CD14-positive monocyte (primary cell): ENCODE results near the gene APBA2. TPM values are rescaled to one million over a fixed set of nuclear protein-coding genes. Genes with fewer than 3 reads are reported as not detected.
A peak's percentile ranks its signal among the peaks of the same experiment; 100 is the strongest.

Experiments
- DNase-seq, 3 donors: peaks; one replicate each; pipeline ENCODE4 v3.0.0-alpha.2; 2011 to 2022
- H2AFZ ChIP-seq: 2 replicates; pipeline ENCODE4 v1.6.0; 2012; ENCODE audit warnings: mild to moderate bottlenecking, low read depth, low read length, inconsistent platforms; ENCODE audit not compliant: insufficient read depth, poor library complexity, severe bottlenecking
- H3K27ac ChIP-seq, 2 donors: 1 replicate in 1 of 2; 2 replicates in 1 of 2; pipeline ENCODE4 v1.5.1; 2012 to 2013; ENCODE audit warnings: low read length in 2 of 2, control low read depth in 1 of 2, inconsistent platforms in 1 of 2, low read depth in 1 of 2, mild to moderate bottlenecking in 1 of 2
- H3K27me3 ChIP-seq, 2 donors: one replicate each; pipeline versions ENCODE4 v1.6.0 to v1.6.1; 2011 to 2013; ENCODE audit warnings: low read length in 2 of 2; ENCODE audit not compliant: control insufficient read depth in 2 of 2, insufficient read depth in 2 of 2
- H3K36me3 ChIP-seq, 2 donors: replicated peaks in 1 of 2; 1 replicate in 1 of 2; 2 replicates in 1 of 2; pipeline versions ENCODE4 v1.5.1 to v1.6.1; 2012 to 2013; ENCODE audit warnings: low read length in 2 of 2, control low read depth in 1 of 2, inconsistent platforms in 1 of 2, mild to moderate bottlenecking in 1 of 2; ENCODE audit not compliant: insufficient read depth in 2 of 2, control insufficient read depth in 1 of 2
- H3K4me1 ChIP-seq, 2 donors: 1 replicate in 1 of 2; 2 replicates in 1 of 2; pipeline versions ENCODE4 v1.5.1 to v1.6.1; 2012 to 2013; ENCODE audit warnings: low read length in 2 of 2, control low read depth in 1 of 2, inconsistent platforms in 1 of 2, mild to moderate bottlenecking in 1 of 2, moderate library complexity in 1 of 2; ENCODE audit not compliant: insufficient read depth in 2 of 2, control insufficient read depth in 1 of 2
- H3K4me2 ChIP-seq: replicated peaks from 2 replicates; pipeline ENCODE3; 2012; ENCODE audit warnings: low read length, moderate library complexity, mild to moderate bottlenecking; ENCODE audit not compliant: poor library complexity, severe bottlenecking; ENCODE audit errors: extremely low read depth
- H3K4me3 ChIP-seq, 3 experiments: fragments of 200-600 bp in 1 of 3; sonication (generic) in 1 of 3; replicated peaks in 1 of 3; 1 replicate in 2 of 3; 2 replicates in 1 of 3; pipeline ENCODE4 v1.5.1; 2011 to 2013; ENCODE audit warnings: low read length in 3 of 3, mild to moderate bottlenecking in 3 of 3, control low read depth in 2 of 3, low read depth in 2 of 3, inconsistent platforms in 1 of 3, moderate library complexity in 1 of 3
- H3K79me2 ChIP-seq: 2 replicates; pipeline ENCODE4 v1.6.0; 2012; ENCODE audit warnings: mild to moderate bottlenecking, control low read depth, inconsistent platforms, low read length, moderate library complexity; ENCODE audit not compliant: insufficient read depth
- H3K9ac ChIP-seq: 2 replicates; pipeline ENCODE4 v1.6.0; 2017; ENCODE audit warnings: low read length, mild to moderate bottlenecking; ENCODE audit not compliant: insufficient read depth, poor library complexity, severe bottlenecking
- H3K9me3 ChIP-seq, 2 donors: replicated peaks in 1 of 2; 1 replicate in 1 of 2; 2 replicates in 1 of 2; pipeline versions ENCODE4 v1.5.1 to v1.6.1; 2012 to 2013; ENCODE audit warnings: low read length in 2 of 2, control low read depth in 1 of 2; ENCODE audit not compliant: control insufficient read depth in 1 of 2, insufficient read depth in 1 of 2
- H4K20me1 ChIP-seq: 2 replicates; pipeline ENCODE4 v1.6.0; 2012; ENCODE audit warnings: mild to moderate bottlenecking, low read length, control low read depth, moderate library complexity; ENCODE audit not compliant: insufficient read depth
- H3K27ac Mint-ChIP-seq, 7 donors: one replicate each; pipeline ENCODE4 v1.8.0; 2020; ENCODE audit warnings: mild to moderate bottlenecking in 7 of 7, mixed read lengths in 7 of 7, moderate library complexity in 6 of 7, inconsistent platforms in 2 of 7
- H3K27me3 Mint-ChIP-seq, 3 donors: one replicate each; pipeline ENCODE4 v1.8.0; 2021 to 2022; ENCODE audit warnings: low read depth in 3 of 3, mild to moderate bottlenecking in 3 of 3, mixed read lengths in 3 of 3, moderate library complexity in 3 of 3, inconsistent platforms in 1 of 3
- H3K36me3 Mint-ChIP-seq, 2 donors: one replicate each; pipeline ENCODE4 v1.8.0; 2020; ENCODE audit warnings: mixed read lengths in 2 of 2, inconsistent platforms in 1 of 2, mild to moderate bottlenecking in 1 of 2
- H3K4me1 Mint-ChIP-seq: one replicate; pipeline ENCODE4 v1.8.0; 2020; ENCODE audit warnings: mild to moderate bottlenecking, mixed read lengths
- H3K4me3 Mint-ChIP-seq, 2 donors: one replicate each; pipeline ENCODE4 v1.8.0; 2020; ENCODE audit warnings: mild to moderate bottlenecking in 2 of 2, mixed read lengths in 2 of 2, moderate library complexity in 1 of 2
- H3K9me3 Mint-ChIP-seq, 7 donors: one replicate each; pipeline ENCODE4 v1.8.0; 2020 to 2022; ENCODE audit warnings: mixed read lengths in 7 of 7, mild to moderate bottlenecking in 6 of 7, moderate library complexity in 6 of 7, inconsistent platforms in 2 of 7
- WGBS: methylation state at CpG from one replicate; pipeline ENCODE4 v1.1.5; 2013; ENCODE audit warnings: missing lambda C conversion rate; ENCODE audit not compliant: insufficient coverage; 5-methylcytosine and 5-hydroxymethylcytosine counted together
- intact Hi-C, 2 donors: fragments of 100-400 bp; cut with micrococcal nuclease; formaldehyde crosslinking; loops; one replicate each; pipeline versions ENCODE4 v1.15.0 to v1.15.1; 2023
- polyA plus RNA-seq, 3 donors: library from polyadenylated mRNA; depleted of rRNA in 1 of 3; unstranded in 2 of 3; stranded (reverse) in 1 of 3; fragments of 300-500 nt in 2 of 3; fragments of >200 nt in 1 of 3; fragmentation: Illumina TruSeq in 2 of 3; gene quantifications; 1 replicate in 2 of 3; 2 replicates in 1 of 3; pipeline ENCODE4 v1.2.3, GENCODE V29; 2012 to 2021
- TF ChIP-seq, protein P1 (sequence below): fragments of 200-600 bp; IDR thresholded peaks from one replicate; pipeline ENCODE4 v1.8.0; 2022; ENCODE audit warnings: antibody characterized with exemption, mild to moderate bottlenecking

The APBA2 gene
- polyA plus RNA-seq, 3 donors, result 0.30 TPM; not detected in 2

DNA sequence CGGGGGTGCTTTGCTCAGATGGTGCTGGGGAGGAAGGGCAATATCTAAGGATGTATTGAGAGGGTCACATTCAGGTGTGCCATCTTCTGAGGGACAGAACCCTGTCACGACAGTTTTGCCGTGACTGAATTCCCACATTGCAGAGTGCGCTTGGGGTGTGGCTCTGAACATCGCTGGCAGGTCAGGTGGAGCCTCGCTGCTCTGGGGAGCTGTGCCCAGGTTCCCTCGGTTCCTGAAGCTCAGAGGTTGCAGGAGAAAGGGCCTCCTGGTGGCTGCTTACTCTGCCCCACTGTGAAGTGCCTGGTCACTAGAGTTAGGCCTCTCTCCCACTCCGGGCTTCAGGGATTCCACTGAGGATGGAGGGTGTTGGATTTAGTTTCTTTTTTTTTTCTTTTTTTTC, 51.5 kb downstream of the APBA2 start:
- Histone ChIP-seq H3K27ac (no peak overlapping the region), H3K79me2 (no peaks in the 10 kb centered on the region), H3K9me3 (no peaks in the 10 kb centered on the region), H2AFZ (no peak overlapping the region), H3K4me3 (no peak overlapping the region), H3K4me2 (no peak overlapping the region), H3K27me3 (peaks cover 0 to 19% of the 10 kb centered on the region in 2 donors), H3K9ac (no peak overlapping the region), H3K4me1 (no peaks in the 10 kb centered on the region), H4K20me1 (no peaks in the 10 kb centered on the region), H3K36me3 (no peaks in the 10 kb centered on the region)
- Mint-ChIP-seq H3K9me3 (peaks cover 0 to 8% (median 4%) of the 10 kb centered on the region in 7 donors), H3K36me3 (no peaks in the 10 kb centered on the region), H3K27me3 (peaks cover 24 to 40% (median 26%) of the 10 kb centered on the region in 3 donors), H3K4me3 (no peak overlapping the region), H3K4me1 (peaks cover 5% of the 10 kb centered on the region), H3K27ac (no peak overlapping the region)
- intact Hi-C loops, result no loop called here
- 73% methylated on average over 7 of the region's 8 CpGs for WGBS
- TF ChIP-seq, protein P1, sequence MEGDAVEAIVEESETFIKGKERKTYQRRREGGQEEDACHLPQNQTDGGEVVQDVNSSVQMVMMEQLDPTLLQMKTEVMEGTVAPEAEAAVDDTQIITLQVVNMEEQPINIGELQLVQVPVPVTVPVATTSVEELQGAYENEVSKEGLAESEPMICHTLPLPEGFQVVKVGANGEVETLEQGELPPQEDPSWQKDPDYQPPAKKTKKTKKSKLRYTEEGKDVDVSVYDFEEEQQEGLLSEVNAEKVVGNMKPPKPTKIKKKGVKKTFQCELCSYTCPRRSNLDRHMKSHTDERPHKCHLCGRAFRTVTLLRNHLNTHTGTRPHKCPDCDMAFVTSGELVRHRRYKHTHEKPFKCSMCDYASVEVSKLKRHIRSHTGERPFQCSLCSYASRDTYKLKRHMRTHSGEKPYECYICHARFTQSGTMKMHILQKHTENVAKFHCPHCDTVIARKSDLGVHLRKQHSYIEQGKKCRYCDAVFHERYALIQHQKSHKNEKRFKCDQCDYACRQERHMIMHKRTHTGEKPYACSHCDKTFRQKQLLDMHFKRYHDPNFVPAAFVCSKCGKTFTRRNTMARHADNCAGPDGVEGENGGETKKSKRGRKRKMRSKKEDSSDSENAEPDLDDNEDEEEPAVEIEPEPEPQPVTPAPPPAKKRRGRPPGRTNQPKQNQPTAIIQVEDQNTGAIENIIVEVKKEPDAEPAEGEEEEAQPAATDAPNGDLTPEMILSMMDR, result no peak
- no peak for DNase-seq

DNA sequence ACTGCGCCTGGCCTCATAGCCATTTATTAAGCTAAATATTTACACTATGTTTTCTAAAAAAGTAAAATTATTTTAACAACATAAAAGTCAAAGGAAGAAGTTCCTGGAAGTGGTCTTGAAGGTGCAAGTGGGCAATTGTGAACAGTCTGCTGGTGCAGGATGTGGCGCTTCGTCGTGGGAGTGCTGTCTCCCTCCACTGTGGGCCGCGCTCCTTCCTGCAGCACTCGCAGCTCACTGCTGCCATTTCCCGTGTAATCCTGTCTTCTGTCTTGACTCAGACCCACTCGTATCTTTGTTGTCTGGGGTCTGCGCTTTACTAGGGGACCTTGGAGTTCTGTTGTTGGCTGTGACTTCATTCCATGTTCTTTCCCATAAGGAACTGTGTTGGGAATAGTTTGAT, 56.3 kb downstream of the APBA2 start:
- Histone ChIP-seq H3K79me2 (no peaks in the 10 kb centered on the region), H3K9ac (no peak overlapping the region), H2AFZ (no peak overlapping the region), H3K4me2 (no peak overlapping the region), H3K27me3 (peaks cover 0 to 12% of the 10 kb centered on the region in 2 donors), H3K9me3 (peaks cover 0 to 6% of the 10 kb centered on the region in 2 donors), H3K4me3 (no peak overlapping the region), H4K20me1 (no peaks in the 10 kb centered on the region), H3K36me3 (no peaks in the 10 kb centered on the region), H3K27ac (no peak overlapping the region), H3K4me1 (no peaks in the 10 kb centered on the region)
- no peak for DNase-seq
- Mint-ChIP-seq H3K27me3 (peaks cover 13 to 30% (median 19%) of the 10 kb centered on the region in 3 donors), H3K27ac (peak overlapping the region in 1 of 7 donors; percentile 21), H3K9me3 (peaks cover 0 to 19% (median 6%) of the 10 kb centered on the region in 7 donors), H3K4me3 (no peak overlapping the region), H3K4me1 (peaks cover 5% of the 10 kb centered on the region), H3K36me3 (no peaks in the 10 kb centered on the region)
- intact Hi-C loops, result no loop called here
- 25% methylated on average over 4 of the region's 10 CpGs for WGBS
- TF ChIP-seq, protein P1, result no peak
